Activated naive CD8-positive, alpha-beta T cell treated with anti-CD3 and anti-CD28 coated beads, Interleukin-2, amount 50 U/mL, for 16 hours (primary cell): ENCODE data around the gene LRRK2.
"Not testable (repeated sequence)": the region's sequence is repeated elsewhere in the genome, so short reads cannot be mapped to it uniquely, and the experiment has no call there.

Experiments used
- DNase-seq: peaks from one replicate; pipeline ENCODE4 v3.0.0-alpha.2; 2020; ENCODE audit warnings: low read depth, low spot score

LRRK2 gene

GRCh38 chr12:40313928-40314327 is 89.1 kb downstream of the LRRK2 start:
- DNase-seq: no peak

- no peak for DNase-seq
Observed at GRCh38 chr12:40314927-40315326, 90.1 kb downstream of the LRRK2 start.

GRCh38 chr12:40315375-40315774 is 90.6 kb downstream of the LRRK2 start:
- DNase-seq: no peak

- no peak for DNase-seq
Observed at GRCh38 chr12:40324261-40324660, 99.5 kb downstream of the LRRK2 start.

- DNase-seq: no peak
Observed at GRCh38 chr12:40325349-40325960, 100.7 kb downstream of the LRRK2 start.

- no peak for DNase-seq
Observed at GRCh38 chr12:40327535-40327934, 102.7 kb downstream of the LRRK2 start.

GRCh38 chr12:40330180-40330579 is 105.4 kb downstream of the LRRK2 start:
- DNase-seq: no peak

GRCh38 chr12:40331886-40332285 is 107.1 kb downstream of the LRRK2 start:
- no peak for DNase-seq

- DNase-seq: no peak
Observed at GRCh38 chr12:40335991-40336390, 111.2 kb downstream of the LRRK2 start.

- DNase-seq: no peak
Observed at GRCh38 chr12:40336573-40337199, 111.9 kb downstream of the LRRK2 start.

GRCh38 chr12:40338071-40338470 is 113.3 kb downstream of the LRRK2 start:
- no peak for DNase-seq

GRCh38 chr12:40338621-40339020 is 113.8 kb downstream of the LRRK2 start:
- DNase-seq: no peak

GRCh38 chr12:40342010-40342409 is 117.2 kb downstream of the LRRK2 start:
- DNase-seq: no peak

GRCh38 chr12:40343124-40343523 is 118.3 kb downstream of the LRRK2 start:
- no peak for DNase-seq

GRCh38 chr12:40344312-40344711 is 119.5 kb downstream of the LRRK2 start:
- no peak for DNase-seq

- no peak for DNase-seq
Observed at GRCh38 chr12:40351976-40352375, 127.2 kb downstream of the LRRK2 start.

GRCh38 chr12:40375076-40375475 is 150.3 kb downstream of the LRRK2 start:
- no peak for DNase-seq

GRCh38 chr12:40376533-40377267 is 151.9 kb downstream of the LRRK2 start:
- no peak for DNase-seq

- no peak for DNase-seq
Observed at GRCh38 chr12:40378691-40379090, 153.9 kb downstream of the LRRK2 start.

- no peak for DNase-seq
Observed at GRCh38 chr12:40382217-40382616, 157.4 kb downstream of the LRRK2 start.

- DNase-seq: not testable (repeated sequence)
Observed at GRCh38 chr12:40387279-40387678, 162.5 kb downstream of the LRRK2 start.

- DNase-seq: no peak
Observed at GRCh38 chr12:40390980-40391379, 166.2 kb downstream of the LRRK2 start.

GRCh38 chr12:40393026-40393425 is 168.2 kb downstream of the LRRK2 start:
- DNase-seq: no peak
